ENCODE results near the gene GMDS. TPM values are rescaled to one million over a fixed set of nuclear protein-coding genes. Genes with fewer than 3 reads are reported as not detected.

Gene GMDS
- total and polyA plus RNA-seq, 2 donors (not counting 3 experiments of a cell fraction or from before 2014, with no cell fraction given), result 9.8 to 23.5 TPM

DNA sequence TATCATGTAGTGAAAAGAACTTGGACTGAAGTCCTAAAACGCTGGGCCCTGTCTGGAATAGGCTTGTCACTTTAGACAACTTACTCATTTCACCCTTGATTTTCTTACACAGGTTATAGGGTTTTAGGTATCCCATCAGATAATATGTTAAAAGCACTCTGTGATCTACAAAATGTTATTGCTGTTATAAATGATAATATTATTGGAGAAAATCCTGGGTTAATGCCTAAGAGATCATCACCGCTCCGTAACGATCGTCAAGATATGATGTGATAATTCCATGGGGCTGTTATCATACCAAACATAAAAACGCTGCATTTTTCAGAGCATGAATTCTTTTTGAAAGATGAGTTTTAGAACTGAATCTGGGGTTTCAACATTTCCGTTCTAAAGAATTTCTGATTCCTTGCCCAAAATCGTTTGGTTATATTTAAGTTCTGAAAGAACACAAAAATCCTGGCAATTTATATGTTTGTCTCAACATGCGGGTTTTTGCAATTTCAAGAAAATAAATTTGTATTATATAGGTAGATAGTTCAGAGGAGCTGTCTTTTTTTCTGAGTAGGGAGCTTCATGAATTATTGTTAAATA lies 480.9 kb downstream of the GMDS start:
- DNase-seq (ENCODE audit: low read depth, low spot score), result no peak
- H3K4me3 ChIP-seq (replicated peaks in 1 of 3; ENCODE audit: insufficient read depth in 1 of 3, low read depth in 1 of 3, low read length in 3 of 3), result no peak overlapping the region
- intact Hi-C loops (cut with micrococcal nuclease), result no loop called here
- H3K9me3 ChIP-seq (replicated peaks; ENCODE audit: control insufficient read depth, insufficient read depth, low read length), result no peaks in the 10 kb centered on the region
- H3K4me2 ChIP-seq (ENCODE audit: insufficient read depth, low read length), result no peak overlapping the region
- H3K36me3 ChIP-seq (ENCODE audit: control insufficient read depth in 2 of 2, extremely low read depth in 1 of 2, insufficient read depth in 2 of 2, low read length in 2 of 2), result no peaks in the 10 kb centered on the region
- no peaks in the 10 kb centered on the region for H3K9me1 ChIP-seq (replicated peaks; ENCODE audit: control insufficient read depth, extremely low read depth, insufficient read depth, low read length)
- no peak for FAIRE-seq
- H3K79me2 ChIP-seq (ENCODE audit: control insufficient read depth, insufficient read depth, low read length), result no peaks in the 10 kb centered on the region
- POLR2A ChIA-PET, result no interaction called here
- H3K4me1 ChIP-seq (ENCODE audit: control insufficient read depth, extremely low read depth, insufficient read depth, low read length), result peaks cover 34% of the 10 kb centered on the region
- dilution Hi-C loops (cut with MboI; ENCODE audit: extremely low pct_ligation_motif_present, low sequenced_read_pairs), result no loop called here
- H3K9ac ChIP-seq (replicated peaks; ENCODE audit: extremely low read depth, insufficient read depth, low read length), result no peak overlapping the region
- no peak overlapping the region for H3K27ac ChIP-seq (ENCODE audit: insufficient read depth, low read depth, low read length)
- CTCF ChIA-PET, result interaction anchor here (1.0 kb wide), 1 partner anchor 340 kb away, joined by 3 read pairs; no protein-coding TSS in a partner anchor
- H4K20me1 ChIP-seq (replicated peaks; ENCODE audit: control insufficient read depth, extremely low read depth, insufficient read depth, low read length), result no peaks in the 10 kb centered on the region
- no peaks in the 10 kb centered on the region for H3K27me3 ChIP-seq (ENCODE audit: control insufficient read depth in 2 of 2, insufficient read depth in 2 of 2, low read length in 2 of 2)
- H2AFZ ChIP-seq (ENCODE audit: low read depth, low read length), result no peak overlapping the region
- BruUV-seq (replicated peaks), result no TSS peak
- TF ChIP-seq POLR2AphosphoS5 (IDR thresholded peaks at IDR 0.05; ENCODE audit: insufficient read depth, low read depth, low read length) (no peak), FOS (IDR thresholded peaks at IDR 0.05; ENCODE audit: borderline replicate concordance, insufficient read depth, low read length) (no peak), POLR2A (IDR thresholded peaks at IDR 0.05; ENCODE audit: low read depth, low read length) (no peak), EZH2 (IDR thresholded peaks at IDR 0.05; ENCODE audit: borderline replicate concordance, low read depth, low read length, severe bottlenecking) (no peak), MYC (IDR thresholded peaks at IDR 0.05; ENCODE audit: low read depth, low read length) (no peak), JUN (IDR thresholded peaks at IDR 0.05; ENCODE audit: borderline replicate concordance, insufficient read depth, insufficient read length, low read depth) (no peak), GATA2 (IDR thresholded peaks at IDR 0.05; ENCODE audit: insufficient read depth, insufficient read length, low read depth, low read length) (no peak)
- TF ChIP-seq, protein P1, sequence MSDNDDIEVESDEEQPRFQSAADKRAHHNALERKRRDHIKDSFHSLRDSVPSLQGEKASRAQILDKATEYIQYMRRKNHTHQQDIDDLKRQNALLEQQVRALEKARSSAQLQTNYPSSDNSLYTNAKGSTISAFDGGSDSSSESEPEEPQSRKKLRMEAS (IDR thresholded peaks at IDR 0.05; ENCODE audit: insufficient read depth, insufficient read length), result no peak
- TF ChIP-seq, protein P2, sequence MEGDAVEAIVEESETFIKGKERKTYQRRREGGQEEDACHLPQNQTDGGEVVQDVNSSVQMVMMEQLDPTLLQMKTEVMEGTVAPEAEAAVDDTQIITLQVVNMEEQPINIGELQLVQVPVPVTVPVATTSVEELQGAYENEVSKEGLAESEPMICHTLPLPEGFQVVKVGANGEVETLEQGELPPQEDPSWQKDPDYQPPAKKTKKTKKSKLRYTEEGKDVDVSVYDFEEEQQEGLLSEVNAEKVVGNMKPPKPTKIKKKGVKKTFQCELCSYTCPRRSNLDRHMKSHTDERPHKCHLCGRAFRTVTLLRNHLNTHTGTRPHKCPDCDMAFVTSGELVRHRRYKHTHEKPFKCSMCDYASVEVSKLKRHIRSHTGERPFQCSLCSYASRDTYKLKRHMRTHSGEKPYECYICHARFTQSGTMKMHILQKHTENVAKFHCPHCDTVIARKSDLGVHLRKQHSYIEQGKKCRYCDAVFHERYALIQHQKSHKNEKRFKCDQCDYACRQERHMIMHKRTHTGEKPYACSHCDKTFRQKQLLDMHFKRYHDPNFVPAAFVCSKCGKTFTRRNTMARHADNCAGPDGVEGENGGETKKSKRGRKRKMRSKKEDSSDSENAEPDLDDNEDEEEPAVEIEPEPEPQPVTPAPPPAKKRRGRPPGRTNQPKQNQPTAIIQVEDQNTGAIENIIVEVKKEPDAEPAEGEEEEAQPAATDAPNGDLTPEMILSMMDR (IDR thresholded peaks at IDR 0.05; ENCODE audit: extremely low read depth in 1 of 2, insufficient read depth in 1 of 2, low read depth in 1 of 2, low read length in 2 of 2), result no peak

Data from endothelial cell of umbilical vein (primary cell).